Right lobe of liver (tissue), 4 donors: Measurements from ENCODE around the gene SLC17A4.

Source experiments
- CTCF ChIP-seq, 4 donors: fragments of 200-600 bp in 3 of 4; fragments of 450-650 bp in 1 of 4; IDR thresholded peaks; one replicate each; pipeline versions ENCODE4 v1.5.1 to v1.8.0; 2016 to 2022; ENCODE audit warnings: antibody characterized with exemption in 4 of 4, mild to moderate bottlenecking in 2 of 4
- POLR2A ChIP-seq: fragments of 450-650 bp; IDR thresholded peaks from one replicate; pipeline ENCODE4 v1.6.1; 2017; ENCODE audit warnings: antibody characterized with exemption, mild to moderate bottlenecking
- donor health status: DM: no; HTN: no; CAD: no.
- donor health status: DM: no; HTN: no; CAD: no.
- donor health status: DM: no; HTN: yes; CAD: no.

DNA sequence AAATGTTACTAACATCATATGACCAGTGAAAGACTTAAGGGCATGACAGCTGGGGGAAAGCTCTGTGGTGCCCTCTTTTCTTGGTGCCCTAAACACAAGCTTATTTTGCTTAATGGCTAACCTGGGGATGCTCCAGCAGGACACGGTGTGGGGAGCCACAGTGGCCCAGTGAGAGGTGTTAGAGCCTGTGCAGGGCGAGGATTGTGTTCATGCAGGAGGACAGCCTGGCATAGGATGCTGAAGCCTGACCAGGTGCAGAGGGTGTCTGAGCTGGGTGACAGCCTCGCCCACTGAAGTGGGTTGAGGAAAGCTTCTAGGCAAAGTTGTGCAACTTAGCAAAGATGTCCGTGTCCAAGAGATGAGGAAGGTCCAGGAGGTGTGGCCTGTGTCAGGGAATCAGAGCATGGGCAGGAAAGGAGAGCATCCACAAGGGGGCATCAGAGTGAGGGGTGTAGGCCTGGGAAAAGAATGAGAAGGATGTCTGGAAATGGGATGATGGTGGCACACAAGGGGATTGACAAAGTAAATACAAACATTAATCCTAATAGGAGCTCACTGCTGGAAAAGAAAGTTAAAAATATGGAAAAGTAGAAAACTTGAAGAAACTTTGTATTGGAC, 33.9 kb downstream of the SLC17A4 start:
- TF ChIP-seq CTCF (IDR thresholded peaks at IDR 0.05) (peak; percentile 47 to 67 (median 64)), POLR2A (no peak)
